NCI-H128 (cell line): ENCODE results near the gene OBSCN.
A peak's percentile ranks its signal among the peaks of the same experiment; 100 is the strongest.
"Not testable (repeated sequence)": the region's sequence is repeated elsewhere in the genome, so short reads cannot be mapped to it uniquely, and the experiment has no call there.

Experiments
- DNase-seq: peaks from one replicate; lab custom pipeline; 2025; ENCODE audit not compliant: unreplicated experiment; lab: John Stamatoyannopoulos, UW

The OBSCN gene

DNA sequence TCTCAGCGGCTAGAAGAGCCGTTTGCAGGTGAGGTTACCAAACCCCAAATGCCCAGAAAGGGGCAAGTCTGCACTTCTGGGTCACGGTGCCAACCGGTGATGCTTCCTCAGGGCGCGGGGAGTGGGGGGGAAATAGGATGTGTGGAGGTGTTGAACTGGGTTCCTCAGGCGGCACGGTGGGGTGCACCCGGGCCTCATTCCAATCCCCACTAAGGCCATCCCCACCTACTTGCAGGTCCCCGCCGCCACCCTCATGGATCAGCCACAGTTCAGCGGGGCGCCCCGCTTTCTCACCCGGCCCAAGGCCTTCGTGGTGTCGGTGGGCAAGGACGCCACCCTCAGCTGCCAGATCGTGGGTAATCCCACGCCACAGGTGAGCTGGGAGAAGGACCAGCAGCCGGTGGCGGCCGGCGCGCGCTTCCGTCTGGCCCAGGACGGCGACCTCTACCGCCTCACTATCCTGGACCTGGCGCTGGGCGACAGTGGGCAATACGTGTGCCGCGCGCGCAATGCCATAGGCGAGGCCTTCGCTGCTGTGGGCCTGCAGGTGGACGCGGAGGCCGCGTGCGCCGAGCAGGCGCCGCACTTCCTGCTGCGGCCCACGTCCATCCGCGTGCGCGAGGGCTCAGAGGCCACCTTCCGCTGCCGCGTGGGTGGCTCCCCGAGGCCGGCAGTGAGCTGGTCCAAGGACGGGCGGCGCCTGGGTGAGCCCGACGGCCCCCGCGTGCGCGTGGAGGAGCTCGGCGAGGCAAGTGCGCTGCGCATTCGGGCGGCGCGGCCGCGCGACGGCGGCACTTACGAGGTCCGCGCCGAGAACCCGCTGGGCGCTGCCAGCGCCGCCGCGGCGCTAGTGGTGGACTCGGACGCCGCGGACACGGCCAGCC lies 3.9 kb downstream of the OBSCN start:
- no peak for DNase-seq

DNA sequence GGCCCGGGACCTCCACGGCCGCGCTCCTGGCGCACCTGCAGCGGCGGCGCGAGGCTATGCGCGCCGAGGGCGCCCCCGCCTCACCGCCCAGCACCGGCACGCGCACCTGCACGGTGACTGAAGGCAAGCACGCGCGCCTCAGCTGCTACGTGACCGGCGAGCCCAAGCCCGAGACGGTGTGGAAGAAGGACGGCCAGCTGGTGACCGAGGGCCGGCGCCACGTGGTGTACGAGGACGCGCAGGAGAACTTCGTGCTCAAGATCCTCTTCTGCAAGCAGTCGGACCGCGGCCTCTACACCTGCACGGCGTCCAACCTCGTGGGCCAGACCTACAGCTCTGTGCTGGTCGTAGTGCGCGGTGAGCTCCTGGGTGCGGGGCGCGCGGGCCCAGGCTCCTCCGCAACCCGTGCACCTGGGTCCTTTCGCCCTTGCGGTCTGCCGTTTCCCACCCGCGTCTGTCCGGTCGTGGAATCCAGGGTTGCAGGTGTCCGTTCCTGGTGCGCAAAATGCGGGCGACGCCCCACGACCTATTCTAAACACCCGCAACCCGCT lies 4.6 kb downstream of the OBSCN start:
- no peak for DNase-seq

DNA sequence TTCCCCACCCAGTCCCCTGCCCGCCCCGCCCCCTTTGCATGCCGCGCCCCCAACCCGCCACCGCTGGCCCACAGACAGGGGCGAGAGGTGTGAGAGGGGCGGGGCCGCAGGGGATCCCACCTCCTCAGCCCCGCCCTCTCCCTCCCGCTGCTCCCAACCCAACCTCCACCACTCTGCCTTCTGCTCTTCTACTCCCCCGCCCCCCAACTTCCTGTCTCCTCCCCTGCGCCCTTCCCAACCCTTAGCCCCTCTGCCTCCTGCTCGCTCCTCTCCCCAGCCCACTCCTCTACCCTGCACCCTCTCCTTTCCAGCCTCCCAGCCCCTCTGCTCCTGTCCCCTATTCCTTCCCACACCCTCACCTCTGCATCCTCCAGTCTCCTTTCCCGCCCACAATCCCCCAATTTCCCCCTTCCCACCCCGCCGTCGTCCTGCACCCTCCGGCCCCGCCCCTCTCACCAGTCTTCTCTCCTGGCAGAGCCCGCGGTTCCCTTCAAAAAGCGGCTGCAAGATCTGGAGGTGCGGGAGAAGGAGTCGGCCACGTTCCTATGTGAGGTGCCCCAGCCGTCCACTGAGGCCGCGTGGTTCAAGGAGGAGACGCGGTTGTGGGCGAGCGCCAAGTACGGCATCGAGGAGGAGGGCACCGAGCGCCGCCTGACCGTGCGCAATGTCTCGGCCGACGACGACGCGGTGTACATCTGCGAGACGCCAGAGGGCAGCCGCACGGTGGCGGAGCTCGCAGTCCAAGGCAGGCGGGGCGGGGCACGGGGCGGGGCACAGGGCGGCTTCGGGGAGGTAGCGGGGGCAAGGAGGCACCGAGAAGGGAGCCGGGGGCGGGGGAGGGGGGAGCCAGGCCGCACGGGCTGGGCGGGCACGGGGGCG lies 5.4 kb downstream of the OBSCN start:
- DNase-seq: peak; percentile 71

DNA sequence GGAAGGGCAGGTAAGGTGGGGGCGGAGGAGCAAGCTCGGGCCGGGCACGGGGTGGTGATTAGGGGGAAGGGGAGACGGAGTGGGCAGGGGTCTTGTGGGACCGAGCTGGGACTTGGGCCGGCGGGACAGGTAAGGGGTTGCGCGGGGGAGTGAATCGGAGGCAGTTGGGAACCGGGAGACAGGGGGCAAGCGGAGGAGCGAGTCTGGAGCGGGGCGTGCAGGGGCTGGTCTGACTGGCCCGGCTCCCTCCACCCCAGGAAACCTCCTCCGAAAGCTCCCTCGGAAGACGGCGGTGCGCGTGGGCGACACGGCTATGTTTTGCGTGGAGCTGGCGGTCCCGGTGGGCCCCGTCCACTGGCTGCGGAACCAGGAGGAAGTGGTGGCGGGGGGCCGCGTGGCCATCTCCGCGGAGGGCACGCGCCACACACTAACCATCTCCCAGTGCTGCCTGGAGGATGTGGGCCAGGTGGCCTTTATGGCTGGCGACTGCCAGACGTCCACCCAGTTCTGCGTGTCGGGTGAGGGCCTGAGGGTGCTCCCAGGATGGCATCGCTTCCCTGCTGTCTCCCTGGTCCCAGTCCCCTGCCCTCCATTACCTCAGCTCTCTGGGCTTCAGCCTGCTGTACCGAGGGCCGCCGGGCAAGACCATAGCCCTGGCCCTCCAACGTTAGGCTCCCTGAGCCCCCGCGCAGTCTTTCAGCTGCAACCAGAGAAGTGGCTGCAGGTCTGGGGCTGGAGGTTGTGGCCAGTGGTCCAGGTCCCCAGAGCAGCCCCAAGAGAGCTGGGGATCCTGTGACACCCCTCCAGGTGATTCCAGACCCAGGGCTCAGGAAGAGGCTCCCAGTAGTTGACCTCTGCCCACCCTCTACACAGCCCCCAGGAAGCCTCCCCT lies 6.3 kb downstream of the OBSCN start:
- DNase-seq: no peak

DNA sequence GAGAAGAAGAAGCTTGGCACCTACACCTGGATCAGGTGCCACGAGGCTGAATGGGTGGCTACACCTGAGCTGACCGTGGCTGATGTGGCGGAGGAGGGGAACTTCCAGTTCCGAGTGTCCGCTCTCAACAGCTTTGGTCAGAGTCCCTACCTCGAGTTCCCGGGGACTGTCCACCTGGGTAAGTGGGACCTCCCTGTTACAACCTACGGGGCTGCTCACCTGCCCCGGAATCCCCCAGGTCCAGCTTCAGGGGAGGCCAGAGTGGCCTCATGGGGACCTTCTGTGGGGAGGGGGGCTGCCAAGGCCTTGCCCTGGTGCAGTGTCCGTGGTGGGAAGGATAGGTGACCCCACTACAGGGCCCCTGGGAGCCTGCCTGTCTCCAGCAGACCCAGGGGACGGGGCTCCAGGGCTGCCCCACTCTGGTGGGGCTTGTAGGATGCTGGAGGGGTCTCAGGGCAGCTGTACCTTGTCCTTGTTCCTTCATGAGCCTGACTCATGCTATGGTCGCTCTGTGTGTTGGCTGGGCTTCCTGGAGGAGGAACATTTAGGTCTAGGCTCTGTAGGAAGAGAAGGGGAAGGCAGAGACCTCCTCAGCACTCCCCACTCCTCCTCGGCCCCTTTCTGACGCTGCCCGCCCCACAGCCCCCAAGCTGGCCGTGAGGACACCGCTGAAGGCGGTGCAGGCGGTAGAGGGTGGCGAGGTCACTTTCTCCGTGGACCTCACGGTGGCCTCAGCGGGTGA lies 7.2 kb downstream of the OBSCN start:
- no peak for DNase-seq

DNA sequence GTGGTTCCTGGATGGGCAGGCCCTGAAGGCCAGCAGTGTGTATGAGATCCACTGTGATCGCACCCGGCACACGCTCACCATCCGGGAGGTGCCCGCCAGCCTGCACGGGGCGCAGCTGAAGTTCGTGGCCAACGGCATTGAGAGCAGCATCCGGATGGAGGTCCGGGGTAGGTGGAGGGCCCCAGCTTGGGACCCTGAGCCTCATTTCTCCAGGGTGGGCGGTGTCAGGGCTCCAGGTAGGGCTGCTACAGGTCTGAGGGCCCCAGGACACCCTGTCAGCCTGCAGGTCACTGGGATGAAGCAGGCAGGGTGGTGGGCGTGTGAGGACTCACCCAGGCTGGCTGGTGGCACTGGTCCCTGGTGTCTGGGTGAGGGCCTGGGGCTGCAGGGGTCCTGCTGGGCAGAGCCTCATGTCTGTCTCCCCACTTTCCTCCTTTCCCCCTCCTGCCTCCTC lies 7.8 kb downstream of the OBSCN start:
- DNase-seq: no peak

DNA sequence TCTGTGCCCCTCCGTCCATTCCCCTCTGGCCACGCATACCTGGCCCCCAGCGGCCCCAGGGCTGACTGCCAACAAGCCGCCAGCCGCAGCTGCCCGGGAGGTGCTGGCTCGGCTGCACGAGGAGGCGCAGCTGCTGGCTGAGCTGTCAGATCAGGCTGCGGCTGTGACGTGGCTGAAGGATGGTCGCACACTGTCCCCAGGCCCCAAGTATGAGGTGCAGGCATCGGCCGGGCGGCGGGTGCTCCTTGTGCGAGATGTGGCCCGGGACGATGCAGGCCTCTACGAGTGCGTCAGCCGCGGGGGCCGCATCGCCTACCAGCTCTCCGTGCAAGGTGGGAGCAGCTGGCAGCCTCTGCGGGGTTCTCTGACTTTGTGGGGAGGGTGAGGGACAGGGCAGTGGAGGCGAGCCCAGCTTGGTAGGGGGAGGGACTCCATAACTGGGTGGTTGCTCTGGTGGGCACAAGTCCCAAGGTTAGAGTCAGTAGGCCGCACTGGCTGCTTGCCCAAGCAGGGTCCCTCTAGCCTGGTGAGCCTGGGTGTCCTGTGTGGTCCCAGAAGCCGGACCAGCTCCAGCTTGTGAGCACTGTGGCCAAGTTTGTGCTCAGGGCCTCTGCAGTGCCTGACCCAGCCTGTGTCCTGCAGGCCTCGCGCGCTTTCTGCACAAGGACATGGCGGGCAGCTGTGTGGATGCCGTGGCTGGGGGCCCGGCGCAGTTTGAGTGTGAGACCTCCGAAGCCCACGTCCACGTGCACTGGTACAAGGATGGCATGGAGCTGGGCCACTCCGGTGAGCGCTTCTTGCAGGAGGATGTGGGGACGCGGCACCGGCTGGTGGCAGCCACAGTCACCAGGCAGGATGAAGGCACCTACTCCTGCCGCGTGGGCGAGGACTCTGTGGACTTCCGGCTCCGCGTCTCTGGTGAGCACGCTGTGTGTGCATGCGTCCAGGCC lies 8.8 kb downstream of the OBSCN start:
- DNase-seq: no peak

DNA sequence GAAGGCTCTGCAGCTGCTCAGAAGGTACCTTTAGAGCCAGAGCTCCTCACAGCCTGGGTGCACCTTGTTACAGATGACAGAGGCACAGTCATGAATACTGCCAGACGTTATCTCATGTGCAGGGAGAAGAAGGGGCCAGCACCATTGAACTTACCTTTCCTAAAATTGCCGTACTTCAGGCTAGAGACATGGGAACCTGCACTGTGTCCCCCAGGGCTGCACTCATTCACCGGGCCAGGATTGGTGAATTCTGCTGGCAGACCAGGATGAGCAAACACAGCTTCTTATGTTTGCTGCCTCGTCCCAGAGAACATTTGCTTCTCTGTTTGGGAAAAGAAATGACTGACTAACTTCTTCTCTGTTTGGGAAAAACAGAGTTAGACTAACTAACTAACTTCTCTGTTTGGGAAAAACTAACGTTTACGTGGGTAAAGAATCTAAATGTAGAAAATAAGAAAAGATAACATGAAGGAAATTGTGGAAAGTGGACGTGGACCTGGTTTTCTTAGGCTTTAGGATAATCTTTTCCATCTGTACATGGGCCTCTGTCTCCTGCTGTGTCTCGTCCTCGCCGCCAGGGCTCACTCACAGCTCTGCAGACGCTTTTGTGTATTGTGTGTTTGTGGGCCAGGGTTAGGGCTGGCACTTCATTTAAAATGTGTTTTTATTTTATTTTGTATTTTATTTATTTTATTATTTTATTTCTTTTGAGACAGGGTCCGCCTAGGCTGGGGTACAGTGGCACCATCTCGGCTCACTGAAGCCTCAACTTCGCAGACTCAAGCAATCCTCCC lies 9.9 kb downstream of the OBSCN start:
- DNase-seq: no peak

DNA sequence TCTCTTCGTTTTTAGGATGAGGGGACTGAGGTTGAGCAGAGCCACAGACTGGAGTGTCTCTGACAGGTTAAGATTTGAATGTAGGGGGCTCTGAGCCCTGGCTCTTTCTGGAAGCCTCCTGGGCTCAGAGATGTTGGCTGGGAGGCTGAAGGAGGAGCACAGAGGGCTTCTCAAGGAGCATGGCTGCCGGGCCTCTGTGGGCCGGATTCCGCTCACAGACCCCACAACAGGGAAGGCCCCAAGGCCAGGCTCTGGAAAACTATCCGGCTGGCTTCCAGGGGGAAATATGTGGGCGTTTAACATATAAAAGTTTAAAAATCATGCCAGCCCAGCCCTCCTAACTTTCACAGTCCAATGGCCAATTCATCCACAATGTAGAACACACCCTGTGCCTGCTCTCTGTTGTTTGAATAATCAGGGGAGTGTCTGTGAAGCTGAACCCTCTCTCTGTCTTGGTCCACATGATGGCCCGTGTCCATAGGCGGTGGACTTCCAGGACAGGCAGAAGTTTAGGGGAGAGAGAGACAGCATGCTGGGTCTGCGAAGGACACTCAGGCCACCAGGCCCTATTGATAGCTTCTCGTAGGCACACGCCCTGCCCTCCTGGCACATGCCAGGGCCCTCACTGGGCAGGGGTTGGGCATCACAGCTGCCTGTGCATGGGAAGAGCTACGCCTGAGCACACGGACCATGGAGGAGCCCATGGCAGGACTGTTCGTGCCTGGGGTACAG lies 10.8 kb downstream of the OBSCN start:
- no peak for DNase-seq

DNA sequence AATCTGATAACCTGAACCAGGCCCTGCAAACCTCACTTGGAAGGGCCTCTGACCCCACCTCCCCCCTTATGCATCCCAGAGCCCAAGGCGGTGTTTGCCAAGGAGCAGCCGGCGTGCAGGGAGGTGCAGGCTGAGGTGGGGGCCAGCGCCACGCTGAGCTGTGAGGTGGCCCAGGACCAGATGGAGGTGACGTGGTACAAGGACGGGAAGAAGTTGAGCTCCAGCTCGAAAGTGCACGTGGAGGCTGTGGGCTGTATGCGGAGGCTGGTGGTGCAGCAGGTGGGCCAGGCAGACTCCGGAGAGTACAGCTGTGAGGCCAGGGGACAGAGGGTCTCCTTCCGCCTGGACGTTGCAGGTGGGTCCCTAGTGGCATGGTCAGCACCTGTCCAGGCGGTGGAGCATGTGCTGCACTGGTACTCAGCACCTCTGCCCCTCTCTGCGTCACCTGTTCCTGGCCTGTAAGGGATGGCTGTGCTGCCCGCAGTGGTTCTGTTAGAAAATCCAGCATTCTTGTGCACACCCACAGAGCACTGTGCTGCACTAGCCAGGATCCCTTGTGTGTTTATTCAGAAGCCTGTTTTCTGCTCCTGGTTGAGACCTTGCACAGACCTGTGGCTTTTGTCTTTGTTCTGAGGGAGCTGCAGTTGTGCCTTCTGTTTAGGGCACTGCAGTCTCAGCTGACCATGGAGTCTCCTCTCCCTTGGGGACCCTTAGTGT lies 11.6 kb downstream of the OBSCN start:
- DNase-seq: no peak

DNA sequence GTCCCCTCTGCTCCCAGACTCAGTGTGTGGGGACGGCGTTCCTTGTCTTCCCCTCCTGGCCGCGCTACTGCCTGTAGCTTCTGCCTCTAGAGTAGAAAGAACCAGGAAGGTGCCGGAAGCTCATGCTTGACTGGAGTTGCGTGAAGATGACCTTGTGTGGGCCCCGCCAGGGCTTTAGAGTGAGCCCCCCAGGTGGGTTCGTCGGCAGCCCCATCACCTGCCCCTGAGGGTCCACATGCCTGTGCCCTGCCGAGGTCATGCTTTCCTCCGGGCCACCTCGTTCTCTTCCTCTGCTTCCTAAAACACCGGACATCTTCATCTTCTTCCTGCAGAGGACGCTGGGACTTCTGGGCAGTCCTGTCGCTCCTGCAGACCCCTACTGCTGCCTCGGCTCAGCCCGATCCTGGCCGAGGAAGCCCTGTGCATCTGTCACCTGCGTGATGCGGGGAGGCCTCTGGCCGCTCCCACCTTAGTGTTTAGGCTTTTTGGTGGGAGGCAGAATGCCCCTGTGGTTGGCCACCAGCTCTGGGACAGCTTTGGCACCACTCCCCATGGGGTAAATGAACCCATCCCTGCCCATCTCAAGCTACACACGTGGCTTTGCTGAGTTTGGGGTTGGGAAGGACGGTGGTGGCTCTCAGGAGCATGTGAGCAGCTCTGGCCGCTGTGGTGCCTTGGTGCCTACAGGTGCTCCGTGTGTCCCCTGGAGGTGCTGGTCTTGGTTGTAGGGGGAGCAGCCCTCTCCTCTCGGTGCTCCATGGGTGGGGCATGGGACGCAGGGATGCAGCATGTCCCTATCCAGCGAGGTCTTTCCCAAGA lies 12.3 kb downstream of the OBSCN start:
- no peak for DNase-seq

DNA sequence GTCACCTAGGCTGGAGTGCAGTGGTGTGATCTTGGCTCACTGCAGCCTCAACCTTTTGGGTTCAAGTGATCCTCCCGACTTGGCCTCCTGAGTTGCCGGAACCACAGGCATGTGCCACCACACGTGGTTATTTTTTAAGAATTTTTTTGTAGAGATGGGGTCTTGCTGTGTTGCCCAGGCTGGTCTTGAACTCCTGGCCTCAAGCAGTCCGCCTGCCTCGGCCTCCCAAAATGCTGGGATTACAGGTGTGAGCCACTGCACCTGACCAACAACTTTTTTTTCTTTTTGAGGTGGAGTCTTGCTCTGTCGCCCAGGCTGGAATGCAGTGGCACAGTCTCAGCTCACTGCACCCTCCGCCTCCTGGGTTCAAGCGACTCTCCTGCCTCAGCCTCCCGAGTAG lies 13.3 kb downstream of the OBSCN start:
- DNase-seq: not testable (repeated sequence)

DNA sequence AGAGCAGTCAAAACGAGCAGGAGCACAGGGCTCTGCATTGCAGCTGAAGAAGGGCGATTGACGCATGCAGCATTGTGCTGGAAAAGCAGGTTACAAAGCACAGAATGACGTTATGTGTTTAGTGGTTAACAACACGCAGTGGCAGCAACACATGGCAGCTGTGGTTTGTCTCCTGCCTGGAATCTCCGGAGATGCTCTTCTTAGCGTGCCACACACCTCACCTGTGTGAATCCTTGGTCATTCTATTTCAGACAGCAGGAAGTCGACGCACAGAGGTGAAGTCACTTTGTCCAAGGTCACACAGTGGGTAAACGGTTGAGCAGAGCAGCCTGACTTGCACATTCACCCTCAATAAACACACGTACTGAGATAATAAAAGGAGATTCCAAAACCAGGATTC lies 14.7 kb downstream of the OBSCN start:
- DNase-seq: no peak

DNA sequence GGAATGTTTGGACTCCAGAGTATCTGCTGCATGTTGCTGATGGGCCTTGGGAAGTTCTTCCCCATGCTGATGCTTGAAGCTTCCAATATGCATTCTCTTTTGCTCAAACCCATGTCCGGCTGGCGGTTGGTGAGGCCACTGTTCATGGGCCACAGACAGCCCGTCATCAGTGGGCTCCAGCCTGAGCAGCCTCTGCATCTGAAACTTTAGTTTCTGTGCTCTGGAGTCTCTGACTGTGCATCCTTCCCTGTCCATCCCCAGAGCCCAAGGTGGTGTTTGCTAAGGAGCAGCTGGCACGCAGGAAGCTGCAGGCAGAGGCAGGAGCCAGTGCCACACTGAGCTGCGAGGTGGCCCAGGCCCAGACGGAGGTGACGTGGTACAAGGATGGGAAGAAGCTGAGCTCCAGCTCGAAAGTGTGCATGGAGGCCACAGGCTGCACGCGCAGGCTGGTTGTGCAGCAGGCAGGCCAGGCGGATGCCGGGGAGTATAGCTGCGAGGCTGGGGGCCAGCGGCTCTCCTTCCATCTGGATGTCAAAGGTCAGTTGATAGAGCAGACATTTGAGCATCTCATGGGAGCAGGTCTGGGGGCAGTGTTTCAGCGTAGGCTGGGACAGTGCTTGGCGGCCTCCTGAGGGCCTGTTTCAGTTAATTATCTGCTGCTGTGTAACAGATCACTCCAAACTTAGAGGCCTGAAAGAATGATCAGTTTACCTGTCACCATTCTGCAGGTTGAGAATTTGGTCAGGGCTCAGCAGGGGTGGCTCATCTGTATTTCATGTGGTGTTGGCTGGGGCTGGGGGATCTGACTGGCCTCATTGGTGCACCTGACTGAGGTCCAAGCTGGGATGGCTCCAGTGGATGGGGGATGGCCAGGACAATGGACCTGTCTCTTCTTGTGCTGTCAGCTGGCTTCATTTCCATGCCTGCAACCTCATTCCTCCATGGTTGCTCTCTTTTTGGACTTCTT lies 16.6 kb downstream of the OBSCN start:
- DNase-seq: no peak
